ENCODE results near the gene ZDHHC9.

Gene ZDHHC9

GRCh38 chrX:129780441-129781105 lies 63.1 kb downstream of the ZDHHC9 start:
- no peak for TF ChIP-seq NFIC (IDR thresholded peaks at IDR 0.05)
- TF ChIP-seq YY1 (IDR thresholded peaks at IDR 0.05; ENCODE audit: low read depth): no peak
- no peak for TF ChIP-seq CEBPB (IDR thresholded peaks at IDR 0.05)
- no peak for TF ChIP-seq MAX (IDR thresholded peaks at IDR 0.05)
- no peak for TF ChIP-seq TAF1 (IDR thresholded peaks at IDR 0.05; ENCODE audit: low read depth)
- TF ChIP-seq RAD21 (IDR thresholded peaks at IDR 0.05; ENCODE audit: low read depth): no peak
- TF ChIP-seq TEAD4 (IDR thresholded peaks at IDR 0.05): no peak
- TF ChIP-seq ZBTB7A (IDR thresholded peaks at IDR 0.05; ENCODE audit: low read depth): no peak
- TF ChIP-seq CREB1 (IDR thresholded peaks at IDR 0.05; ENCODE audit: low read depth): no peak
- TF ChIP-seq REST (IDR thresholded peaks at IDR 0.05; ENCODE audit: low read depth): no peak
- TF ChIP-seq EGR1 (IDR thresholded peaks at IDR 0.05): no peak
- no peak for TF ChIP-seq TCF12 (IDR thresholded peaks at IDR 0.05; ENCODE audit: low read depth)
- TF ChIP-seq USF1 (IDR thresholded peaks at IDR 0.05): no peak

GRCh38 chrX:129779747-129780146 lies 63.9 kb downstream of the ZDHHC9 start, which contains the start of gene SASH3:
TSS of gene SASH3 (plus strand) at chrX:129779949. CDS start at chrX:129780098, 149 bp downstream.
- no peak for TF ChIP-seq FOXM1 (IDR thresholded peaks at IDR 0.05; ENCODE audit: borderline replicate concordance, low read depth)
- TF ChIP-seq RAD21 (IDR thresholded peaks at IDR 0.05; ENCODE audit: low read depth): no peak
- no peak for TF ChIP-seq CREB1 (IDR thresholded peaks at IDR 0.05; ENCODE audit: low read depth)
- TF ChIP-seq EP300 (IDR thresholded peaks at IDR 0.05; ENCODE audit: borderline replicate concordance): no peak
- no peak for TF ChIP-seq NFIC (IDR thresholded peaks at IDR 0.05)
- TF ChIP-seq CEBPB (IDR thresholded peaks at IDR 0.05): no peak
- TF ChIP-seq EGR1 (IDR thresholded peaks at IDR 0.05): no peak
- no peak for TF ChIP-seq TAF1 (IDR thresholded peaks at IDR 0.05; ENCODE audit: low read depth)
- TF ChIP-seq USF1 (IDR thresholded peaks at IDR 0.05): no peak
- no peak for TF ChIP-seq YY1 (IDR thresholded peaks at IDR 0.05; ENCODE audit: low read depth)
- TF ChIP-seq TCF12 (IDR thresholded peaks at IDR 0.05; ENCODE audit: low read depth): no peak
- TF ChIP-seq ZBTB7A (IDR thresholded peaks at IDR 0.05; ENCODE audit: low read depth): no peak
- no peak for TF ChIP-seq TEAD4 (IDR thresholded peaks at IDR 0.05)

GRCh38 chrX:129779086-129779672 lies 64.5 kb downstream of the ZDHHC9 start:
- TF ChIP-seq RAD21 (IDR thresholded peaks at IDR 0.05; ENCODE audit: low read depth): no peak
- TF ChIP-seq CREB1 (IDR thresholded peaks at IDR 0.05; ENCODE audit: low read depth): no peak
- no peak for TF ChIP-seq REST (IDR thresholded peaks at IDR 0.05; ENCODE audit: low read depth)

- TF ChIP-seq CREB1 (IDR thresholded peaks at IDR 0.05; ENCODE audit: low read depth): no peak
- no peak for TF ChIP-seq ZBTB7A (IDR thresholded peaks at IDR 0.05; ENCODE audit: low read depth)
- no peak for TF ChIP-seq TCF12 (IDR thresholded peaks at IDR 0.05; ENCODE audit: low read depth)
- TF ChIP-seq FOXM1 (IDR thresholded peaks at IDR 0.05; ENCODE audit: borderline replicate concordance, low read depth): no peak
- TF ChIP-seq TEAD4 (IDR thresholded peaks at IDR 0.05): no peak
- TF ChIP-seq USF1 (IDR thresholded peaks at IDR 0.05): no peak
- TF ChIP-seq EP300 (IDR thresholded peaks at IDR 0.05; ENCODE audit: borderline replicate concordance): no peak
- no peak for TF ChIP-seq TAF1 (IDR thresholded peaks at IDR 0.05; ENCODE audit: low read depth)
Measured at GRCh38 chrX:129777218-129778030, 66.3 kb downstream of the ZDHHC9 start.

Data from Ishikawa (cell line).